ENCODE measurements around the gene MPP2.
"Not testable (repeated sequence)": the region's sequence is repeated elsewhere in the genome, so short reads cannot be mapped to it uniquely, and the experiment has no call there.

The MPP2 gene

DNA sequence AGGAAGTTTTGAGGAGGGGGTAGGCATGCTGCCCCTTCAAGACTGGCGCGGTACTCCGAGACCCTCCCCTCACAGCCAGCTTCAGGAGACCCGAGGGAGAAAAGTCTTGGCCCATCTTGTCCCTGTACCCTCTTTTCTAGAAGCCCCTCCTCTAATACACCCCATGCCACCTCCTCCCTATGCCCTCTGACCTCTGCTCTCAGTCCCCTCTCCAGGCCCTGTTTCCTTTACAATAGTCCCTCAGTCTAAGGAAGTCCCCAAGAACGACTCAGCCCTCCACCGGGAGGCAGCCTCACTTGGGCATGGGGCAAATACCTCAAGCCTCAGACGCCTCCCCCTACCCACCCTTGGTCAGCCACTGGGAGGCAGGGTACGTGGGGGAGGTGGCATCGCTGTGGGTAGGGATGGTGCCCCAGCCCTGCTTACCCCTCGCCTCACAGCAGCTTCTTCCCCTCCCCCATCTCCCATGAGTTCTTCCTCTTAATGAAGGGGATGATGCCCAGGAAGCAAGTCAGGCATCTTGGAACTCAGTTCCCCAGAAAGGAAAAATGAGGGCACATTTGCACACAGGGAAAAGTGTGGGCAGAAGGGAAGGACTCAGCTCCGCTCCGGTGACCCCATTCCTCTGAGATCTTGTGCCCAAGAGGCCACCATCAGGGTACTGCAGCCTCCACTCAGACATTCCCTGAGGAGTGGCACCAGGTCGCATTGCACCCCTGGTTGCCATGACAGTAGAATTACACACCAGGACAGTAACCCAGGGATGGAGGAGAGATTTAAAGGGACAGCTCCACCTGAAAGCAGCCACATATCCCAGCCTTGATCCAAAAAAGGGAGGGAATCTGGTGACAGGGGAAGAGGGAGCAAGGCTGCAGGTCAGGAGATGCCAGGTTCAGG is 6.2 kb downstream of the MPP2 start:
- no peak for DNase-seq

DNA sequence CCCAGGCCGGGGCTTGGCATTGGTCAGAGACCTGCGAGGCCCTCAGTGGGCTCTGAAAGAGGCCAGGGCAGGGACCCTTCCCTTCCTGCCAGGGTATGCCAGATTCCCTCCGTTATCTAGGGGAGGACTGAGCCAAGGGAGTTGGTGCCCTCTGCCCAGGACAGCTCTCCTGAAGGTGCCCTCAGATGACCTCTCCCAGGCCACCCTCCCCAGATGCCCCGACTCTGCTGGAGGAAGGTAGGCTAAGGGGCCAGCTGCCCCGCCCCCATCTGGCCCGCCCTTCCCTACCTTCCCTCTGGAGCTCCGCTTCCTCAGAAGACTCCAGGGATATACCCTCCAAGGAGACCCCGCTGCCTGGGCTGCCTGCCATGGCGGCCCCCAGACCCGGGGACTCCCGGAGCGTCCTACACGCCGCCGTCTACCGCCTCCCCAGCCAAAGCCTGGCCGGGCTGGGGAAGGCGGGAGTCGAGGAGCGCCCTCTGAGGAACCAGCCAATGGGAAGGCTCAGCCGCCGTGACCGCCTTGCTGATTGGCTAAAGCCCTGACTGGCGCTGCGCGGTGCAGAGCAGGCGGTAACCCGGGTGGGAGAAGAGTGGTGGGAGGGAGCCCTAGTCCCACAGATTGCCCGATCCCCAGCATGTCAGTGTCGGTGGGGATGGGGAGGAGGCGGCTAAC is 7.0 kb downstream of the MPP2 start:
- DNase-seq = peak; percentile 65

DNA sequence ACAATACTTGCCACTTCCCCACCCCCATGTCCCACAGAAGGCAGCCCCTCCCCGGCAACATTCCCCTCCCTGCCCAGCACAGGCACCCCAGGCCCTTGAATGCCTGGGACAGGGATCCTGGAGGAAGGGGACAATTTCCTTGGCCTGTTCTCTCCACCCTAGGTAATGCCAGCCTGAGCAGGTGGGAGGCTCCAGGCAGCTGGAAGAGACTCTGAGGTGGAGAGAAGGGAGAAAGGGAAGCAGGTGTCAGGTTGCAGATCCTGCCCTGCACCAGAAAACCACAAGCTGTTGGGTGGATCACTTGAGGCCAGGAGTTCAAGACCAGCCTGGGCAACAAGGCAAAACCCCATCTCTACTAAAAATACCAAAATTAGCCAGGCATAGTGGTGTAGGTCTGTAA is 8.9 kb downstream of the MPP2 start:
- no peak for DNase-seq

DNA sequence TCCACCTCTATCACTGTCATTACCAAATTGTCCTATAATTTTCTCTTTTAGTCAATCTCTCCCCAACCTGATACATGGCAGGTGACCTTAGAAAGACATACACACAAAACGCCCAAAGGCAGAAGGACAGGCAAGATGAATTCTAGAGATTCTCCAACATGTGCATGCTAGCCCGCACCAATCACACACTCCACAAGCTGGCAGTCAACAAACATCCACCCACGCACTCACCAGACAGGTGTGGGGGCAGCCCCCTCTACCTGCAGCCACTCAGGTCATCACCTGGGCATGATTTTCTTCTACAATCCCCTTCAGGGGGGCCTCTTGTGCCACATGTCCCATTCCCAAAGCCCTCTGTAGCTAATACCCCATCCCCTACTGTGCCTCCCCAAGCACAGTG is 9.5 kb downstream of the MPP2 start:
- DNase-seq = no peak

DNA sequence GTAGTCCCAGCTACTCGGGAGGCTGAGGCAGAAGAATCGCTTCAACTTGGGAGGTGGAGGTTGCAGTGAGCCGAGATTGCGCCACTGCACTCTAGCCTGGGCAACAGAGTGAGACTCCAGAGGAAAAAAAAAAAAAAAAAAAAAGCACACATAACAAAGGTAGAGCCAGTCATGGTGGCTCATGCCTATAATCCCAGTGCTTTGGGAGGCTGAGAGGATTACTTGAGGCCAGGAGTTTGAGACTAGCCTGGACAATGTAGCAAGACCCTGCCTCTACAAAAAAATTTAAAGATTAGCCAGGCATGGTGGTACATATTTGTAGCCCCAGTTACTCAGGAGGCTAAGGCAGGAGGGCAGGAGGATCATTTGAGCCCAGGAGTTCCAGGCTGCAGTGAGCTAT is 12.8 kb downstream of the MPP2 start:
- not testable (repeated sequence) for DNase-seq

DNA sequence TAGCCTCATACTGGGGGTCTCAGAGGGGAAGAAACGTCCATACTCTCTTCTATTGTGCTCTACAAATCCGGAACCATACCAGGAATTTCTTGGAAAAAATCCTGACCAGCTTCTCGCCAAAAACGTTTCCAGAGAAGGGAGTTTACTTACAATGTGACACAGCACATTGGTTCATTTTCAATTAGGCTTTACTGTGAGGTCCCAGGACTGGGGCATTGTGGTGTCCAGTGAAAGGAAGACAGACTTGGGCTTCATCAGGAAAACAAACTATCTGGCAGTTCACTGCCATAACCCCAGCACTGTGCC is 14.7 kb downstream of the MPP2 start:
- DNase-seq = no peak

DNA sequence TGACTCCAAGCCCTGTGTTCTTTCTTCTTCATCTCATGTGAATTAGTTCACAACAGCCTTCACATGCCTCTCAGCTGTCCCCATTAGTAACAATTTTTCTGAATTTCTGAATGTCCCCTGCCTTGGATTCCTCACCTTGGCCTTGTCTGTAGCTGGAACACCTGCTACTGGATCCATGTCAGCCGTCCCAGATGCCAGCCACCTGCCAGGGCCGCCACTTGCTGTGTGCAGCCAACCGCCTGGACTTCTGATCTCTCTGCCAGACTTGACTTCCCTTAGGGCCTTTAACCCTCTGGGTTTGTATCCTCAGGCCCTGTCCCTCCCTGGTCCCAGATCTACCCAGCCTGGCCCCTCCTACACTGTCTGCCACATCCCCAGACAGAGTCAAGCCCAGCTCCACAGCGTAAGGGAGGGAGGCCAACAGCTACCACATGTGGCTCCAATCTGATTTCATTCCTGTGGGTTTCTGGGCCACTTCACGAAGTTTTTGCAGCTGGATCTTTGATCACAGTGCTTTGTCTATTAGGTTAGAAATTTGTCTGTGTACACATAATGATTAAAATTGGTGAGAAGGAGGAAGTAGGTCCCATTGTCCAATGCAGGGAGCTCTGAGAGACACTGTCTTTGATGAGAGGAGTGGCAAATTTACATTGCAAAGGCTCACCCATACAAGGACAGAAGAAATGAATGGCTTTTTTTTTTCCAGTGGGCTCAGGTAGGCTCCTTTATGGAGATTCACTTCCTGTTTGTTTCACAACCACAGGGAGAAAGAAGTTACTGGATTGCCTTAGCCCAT is 15.3 kb downstream of the MPP2 start:
- DNase-seq = no peak

DNA sequence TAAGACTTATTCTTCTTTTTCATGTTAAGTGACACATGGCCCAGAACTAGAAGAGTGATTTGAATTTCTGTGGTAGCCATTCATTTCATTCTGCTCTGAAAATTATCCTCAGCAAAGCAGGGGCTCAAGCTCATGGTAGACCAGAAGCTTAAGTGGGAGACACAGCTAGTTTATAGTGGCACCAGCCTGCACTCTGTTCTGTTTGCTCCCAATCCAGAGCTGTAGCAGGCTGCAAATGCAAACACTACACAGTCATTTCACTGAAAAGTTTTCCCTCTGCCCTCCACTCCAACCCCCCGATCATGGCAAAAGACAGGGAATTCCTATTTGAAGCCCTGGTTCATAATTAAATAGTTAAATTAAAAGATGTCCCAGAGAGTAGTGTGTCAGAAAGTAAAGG is 17.1 kb downstream of the MPP2 start:
- DNase-seq = no peak

DNA sequence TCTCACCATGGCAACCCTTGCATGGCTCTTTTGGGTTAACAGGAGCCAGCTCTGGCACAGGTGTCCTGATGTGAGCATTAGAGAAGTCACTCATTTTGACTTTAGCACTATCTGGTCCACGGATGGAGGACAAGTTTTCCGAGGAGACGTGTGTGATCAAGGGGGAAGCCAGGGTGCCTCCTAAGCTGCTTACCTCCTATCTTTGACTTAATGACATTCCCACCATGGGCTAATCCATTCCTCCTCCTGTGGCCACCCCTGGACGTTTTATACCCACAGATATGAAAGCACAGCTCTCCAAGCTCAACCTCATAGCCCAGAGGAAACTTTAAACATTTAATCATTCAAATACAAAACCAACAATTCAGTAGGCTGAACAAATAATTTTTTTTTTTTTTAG is 18.8 kb downstream of the MPP2 start:
- DNase-seq = no peak

DNA sequence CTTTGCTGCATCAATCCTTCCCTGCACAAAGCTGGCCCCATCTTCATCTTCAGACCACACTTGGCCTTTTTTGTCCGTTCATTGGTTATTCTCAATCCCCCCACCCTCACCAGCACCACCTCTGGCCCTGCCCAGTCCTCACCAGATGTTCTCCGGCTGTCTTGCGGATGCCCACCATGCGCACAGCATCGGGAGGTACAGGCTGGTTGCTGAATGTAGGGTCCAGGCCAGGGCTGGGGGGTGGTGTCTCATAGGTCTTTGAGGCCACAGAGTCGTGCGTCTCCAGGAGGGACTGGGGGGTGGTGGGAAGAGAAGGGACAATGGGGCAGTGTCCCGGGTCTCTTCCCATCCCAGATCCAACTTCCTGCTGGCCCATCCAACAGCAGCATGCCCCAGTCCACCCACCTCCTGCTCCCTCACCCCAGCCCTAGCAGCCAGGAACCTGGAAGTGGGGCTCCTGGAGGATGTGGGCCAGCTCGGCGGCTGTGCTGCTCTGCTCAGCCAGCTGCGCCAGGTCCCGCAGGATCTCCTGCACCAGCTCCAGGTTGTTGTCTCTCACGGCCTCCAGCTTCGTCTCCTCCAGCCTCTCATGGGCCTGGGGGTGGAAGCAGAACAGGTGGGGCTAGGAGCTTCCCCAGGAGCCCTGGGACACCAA is 24.4 kb downstream of the MPP2 start:
- no peak for DNase-seq

DNA sequence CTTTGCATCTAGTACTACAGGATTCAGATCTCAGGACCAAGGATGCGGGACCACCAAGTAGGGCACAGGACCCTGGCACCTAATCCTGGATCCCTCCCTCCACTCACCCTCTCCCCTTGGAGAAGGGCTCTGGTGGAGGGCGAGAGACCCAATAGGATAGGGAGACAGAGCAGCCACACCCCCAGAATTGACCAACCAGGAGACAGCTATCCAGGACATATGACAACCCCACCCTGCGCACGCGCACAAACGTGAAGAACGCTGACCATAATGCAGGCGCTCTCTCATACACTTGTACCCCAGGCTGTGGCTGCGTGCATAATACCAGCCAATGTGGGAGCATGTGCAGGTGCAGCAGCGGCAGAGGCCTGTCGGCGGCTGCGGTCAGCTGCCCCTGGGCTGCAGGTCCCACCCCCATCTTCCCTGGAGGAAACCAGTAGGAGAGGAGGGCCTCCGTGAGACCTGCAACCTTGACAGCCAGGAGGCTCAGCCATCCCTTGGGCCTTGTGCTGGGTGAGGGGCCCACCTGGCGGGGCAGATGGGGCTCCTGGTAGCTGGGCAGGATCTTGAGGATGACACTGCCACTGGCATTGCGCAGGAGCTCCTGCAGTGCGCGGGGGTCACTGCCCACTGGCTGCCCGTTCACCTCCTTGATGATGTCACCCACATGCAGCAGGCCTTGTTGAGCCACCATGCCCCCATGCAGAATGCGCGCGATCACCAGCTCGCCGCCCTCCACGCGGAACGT is 25.4 kb downstream of the MPP2 start:
- DNase-seq = no peak

DNA sequence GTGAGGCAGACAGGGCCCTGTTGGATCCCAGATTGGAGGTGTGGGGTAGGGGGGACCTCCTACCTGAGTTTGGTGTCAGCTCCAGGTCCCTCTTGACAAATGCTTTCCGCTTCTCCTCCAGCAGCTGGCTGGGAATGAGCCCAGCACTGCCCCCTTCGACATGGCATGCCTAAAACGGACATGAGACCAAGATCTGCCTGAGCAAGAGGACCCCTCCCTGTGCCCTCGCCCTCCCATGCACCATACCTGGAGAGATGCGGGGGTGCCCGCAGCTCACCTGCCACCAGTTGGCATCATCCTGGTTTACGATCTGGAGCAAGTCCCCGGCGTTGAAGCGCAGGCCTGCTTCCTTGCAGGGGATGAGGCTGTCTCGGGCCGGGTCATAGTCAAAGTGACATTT is 26.2 kb downstream of the MPP2 start:
- no peak for DNase-seq

DNA sequence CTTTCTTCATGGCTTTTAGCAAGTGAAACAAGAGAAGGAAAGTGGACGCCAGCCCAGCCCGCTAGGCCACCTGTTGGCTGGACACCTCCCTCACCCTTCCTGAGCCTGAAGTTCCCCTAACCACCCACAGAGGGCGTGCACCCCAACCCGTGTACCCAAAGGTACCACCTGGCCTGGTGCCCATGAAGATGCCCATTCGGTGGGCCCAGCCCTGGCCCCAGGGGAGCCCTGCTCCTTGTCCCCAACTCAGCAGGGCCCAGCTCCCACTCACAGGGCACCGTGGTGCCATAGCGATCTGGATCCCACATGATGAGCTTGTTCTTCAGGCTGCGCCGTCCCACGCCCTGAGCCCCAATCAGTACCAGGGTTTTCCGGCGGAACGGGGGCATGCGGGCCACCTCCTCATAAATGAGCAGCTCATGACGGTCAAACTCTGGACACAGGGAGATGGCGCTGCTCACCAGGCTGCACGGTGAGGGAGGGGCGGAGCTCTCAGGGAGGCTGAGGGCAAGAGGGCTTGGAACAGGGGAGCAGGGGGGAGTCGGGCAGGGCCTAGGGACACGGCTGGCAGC is 26.8 kb downstream of the MPP2 start:
- peak; percentile 17 for DNase-seq

DNA sequence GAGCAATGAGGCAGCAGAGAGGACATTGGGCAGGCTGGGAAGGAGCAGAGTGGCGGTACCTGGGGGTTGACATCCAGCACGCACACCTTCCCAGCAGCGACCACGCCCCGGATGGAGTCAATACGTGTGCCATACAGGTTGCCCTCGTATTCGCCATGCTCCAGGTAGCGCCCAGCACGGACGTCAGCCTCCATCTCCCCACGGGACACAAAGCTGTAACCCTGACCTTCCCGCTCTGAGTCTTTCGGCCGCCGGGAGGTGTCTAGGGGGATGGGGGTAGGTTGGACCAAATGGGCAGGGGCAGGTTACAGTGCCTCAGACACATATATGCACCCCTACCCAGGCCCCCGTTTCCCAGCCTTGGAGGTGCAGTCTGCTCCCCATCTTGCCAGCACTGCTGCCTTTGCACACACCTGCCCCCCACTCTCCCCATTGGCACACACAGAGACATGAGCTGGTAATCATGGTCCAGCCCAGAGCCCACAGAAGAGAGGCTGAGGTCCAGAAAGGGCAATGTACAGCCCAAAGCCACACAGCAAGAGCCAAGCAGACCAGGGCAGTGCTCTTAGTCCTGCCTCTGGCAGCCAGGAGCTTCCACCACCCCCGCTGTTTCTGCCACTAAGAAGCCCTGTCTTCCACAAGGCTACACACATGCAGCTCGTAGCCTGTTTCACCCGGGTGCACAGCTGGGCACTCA is 27.5 kb downstream of the MPP2 start:
- no peak for DNase-seq

DNA sequence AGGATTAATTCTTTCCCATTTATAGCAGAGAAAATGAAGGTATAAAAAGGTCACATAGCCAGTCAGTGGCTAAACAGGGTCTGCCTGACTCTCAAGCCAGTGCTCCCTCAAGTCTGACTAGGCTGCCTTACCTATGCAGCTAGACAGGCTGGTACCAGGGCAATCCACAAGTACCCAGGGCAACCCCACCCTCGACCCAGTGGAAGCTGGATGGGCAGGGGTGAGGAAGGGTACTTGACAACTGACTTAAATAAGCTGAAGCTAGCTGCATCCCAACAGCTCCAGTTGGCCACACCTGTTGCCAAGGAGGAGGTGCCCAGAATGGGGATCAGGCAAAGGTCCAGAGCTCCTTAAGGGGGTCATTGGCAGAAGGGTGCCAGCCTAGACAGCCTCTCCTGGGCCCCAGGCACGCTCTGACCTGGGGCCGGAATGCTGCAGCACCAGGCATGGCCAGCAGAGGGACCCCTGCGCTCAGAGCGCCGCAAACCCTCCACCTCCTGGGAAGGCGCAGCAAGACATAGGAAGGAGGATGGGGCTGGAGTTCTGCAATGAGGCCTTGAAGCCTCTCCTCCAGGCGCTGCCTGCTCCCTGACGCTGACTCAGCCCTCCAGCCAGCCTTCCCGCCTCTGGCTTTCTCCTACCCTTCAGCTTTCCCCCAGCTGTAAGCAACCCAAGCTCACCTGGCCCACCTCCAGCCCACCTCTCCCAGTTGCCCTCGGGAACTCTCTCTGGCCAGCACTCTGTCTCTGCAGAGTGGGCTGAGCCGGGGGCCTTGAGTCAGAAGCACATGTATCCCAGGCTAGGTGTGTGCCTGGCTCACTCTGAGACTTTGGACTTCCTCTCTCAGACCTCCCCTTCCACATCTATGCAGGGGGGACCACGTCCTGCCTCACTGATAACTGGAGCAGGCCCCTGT is 28.8 kb downstream of the MPP2 start:
- peak; percentile 34 for DNase-seq

DNA sequence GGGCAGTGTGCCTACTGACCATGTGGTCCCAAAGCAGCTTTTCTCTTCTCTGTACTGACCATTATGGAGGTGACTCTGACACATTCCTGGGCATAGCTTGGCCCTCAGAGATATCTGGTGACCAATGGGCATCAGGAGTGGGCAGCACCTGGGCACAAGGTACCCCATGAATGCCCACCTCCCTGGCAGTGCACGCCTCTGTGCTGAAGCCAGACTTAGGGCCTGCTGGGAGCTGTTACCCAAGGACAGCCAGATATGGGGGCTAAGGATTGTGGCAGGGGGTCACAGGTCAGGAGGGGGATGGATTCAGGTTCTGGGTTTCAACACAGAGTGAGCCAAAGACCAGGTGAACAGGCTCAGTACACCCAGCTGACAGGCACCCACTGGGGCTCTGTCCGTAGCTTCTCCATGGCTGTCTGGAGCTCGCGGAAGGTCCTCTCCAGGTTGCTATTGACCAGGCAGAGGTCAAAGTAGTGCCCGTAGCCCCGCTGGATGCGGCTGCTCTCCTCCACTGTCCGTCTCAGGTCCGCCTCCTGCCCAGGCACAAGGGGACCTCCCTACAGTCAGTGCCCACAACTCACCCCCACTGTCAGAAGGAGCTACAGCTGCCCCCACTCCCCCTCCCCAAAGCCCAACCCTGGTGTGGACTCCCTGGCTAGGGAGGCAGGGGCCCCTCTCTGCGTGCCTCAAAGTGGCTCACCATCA is 29.7 kb downstream of the MPP2 start:
- no peak for DNase-seq

DNA sequence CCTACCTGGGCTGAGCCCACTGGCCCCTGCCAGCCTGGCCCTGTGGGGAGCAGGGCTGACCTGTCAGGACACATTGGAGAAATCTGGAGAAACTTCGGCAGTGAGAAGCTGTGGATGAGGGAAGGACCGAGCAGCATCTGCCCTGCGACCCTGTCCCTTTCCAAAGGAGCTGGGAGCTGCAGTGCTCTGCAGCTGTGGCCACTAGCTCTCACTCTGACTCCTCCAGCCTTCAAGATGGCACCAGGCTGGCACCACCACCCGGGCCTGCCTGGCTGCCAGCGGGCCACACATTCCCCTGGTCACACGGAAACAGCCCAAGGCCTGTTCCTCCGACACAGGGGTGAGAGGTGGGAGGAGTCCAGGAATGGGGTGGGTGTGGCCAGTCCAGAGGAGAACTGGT is 30.3 kb downstream of the MPP2 start:
- DNase-seq = no peak

DNA sequence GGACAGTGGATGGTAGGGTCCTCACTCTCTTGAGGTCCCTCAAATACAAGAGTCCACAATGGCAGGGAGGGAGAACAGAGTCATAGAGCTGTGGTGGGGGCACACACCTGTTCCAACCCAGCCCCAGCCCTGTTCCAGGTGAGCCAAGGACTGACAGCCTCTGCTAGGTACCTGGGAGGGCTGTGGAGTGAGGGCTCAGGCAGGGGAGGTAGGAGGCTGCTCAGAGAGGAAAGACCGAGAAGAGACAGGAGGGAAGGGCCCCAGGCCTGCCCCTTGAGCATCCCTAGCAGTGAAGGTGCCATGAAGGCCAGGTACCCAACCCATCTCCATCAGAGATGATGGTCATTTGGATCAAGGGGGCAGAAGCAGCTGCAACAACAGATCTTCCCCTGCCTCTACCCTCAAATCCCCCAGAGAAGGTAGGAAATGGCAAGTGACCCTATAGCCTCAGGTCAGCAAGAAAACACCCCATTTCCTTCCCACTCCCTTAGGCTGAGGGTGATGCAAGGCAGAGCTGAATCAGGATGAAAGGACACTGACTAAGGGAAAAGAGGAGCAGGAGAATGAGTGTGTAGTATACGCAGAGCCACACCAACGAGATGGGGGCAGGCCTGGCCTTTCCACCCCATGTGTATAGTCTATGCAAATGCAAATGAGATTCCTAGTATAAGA is 31.7 kb downstream of the MPP2 start:
- no peak for DNase-seq

DNA sequence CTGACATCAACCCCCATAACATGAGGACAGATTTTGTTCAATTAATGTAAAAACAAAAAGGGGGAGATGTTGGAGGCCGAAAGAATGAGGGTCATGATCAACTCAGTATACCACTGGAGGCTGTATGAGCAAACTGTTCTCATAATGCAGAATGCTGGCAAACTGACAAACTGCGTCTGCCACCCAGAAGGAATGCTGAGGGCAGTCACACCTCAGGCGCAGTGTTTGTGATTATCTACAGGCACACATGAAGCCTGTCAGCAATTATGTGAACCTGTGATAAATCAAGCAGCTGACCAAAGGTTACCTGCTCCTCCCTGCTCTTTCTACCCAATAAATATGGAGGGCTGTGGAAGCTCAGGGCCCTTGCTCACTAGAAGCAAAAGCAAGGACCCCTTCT is 33.0 kb downstream of the MPP2 start:
- no peak for DNase-seq

Measured in NK-92 treated with Interleukin-12 subunit alpha and Interleukin-12 subunit beta, amount 100 ng/mL, for 24 hours (cell line).